GDM1 (cell line): ENCODE measurements around the gene SOX5.

ENCODE experiments used
- DNase-seq: peaks from one replicate; lab custom pipeline; 2025; lab: John Stamatoyannopoulos, UW

Gene SOX5

GRCh38 chr12:23600919-23601318 is 348.6 kb downstream of the SOX5 start:
- DNase-seq: no peak

GRCh38 chr12:23596568-23596967 is 352.9 kb downstream of the SOX5 start:
- DNase-seq: no peak

DNA sequence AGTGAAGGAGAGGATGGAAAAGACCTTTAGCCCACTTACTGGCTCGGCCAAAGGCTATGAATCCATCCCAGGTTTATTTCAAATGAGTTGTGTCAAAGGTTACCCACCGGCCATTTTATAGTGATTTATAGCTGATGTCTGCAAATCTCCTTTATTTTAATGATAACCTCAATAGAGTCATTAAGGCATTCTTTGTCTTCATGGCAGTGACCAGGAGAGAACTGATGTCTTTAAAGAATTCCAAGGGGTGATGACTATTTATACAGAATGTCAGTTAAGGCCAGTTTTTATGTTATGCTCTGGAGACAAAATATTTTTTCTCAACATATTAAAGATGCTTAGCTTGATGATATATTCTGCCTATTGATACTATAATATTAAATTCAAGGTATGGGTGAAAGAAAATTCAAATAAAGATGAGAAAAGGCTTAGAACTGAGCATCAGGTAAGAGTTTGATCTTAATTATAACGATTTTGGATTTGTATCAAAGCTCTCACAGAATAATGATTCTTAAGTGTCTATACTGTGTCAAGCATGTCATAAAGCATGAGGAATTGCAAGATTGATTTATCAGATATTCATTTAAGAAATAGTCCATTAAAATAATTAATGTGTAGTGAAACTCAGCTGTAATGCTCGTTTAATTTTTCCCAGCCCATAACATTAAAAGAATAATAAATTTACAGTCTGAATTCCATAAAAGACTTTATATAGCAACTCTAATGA is 361.5 kb downstream of the SOX5 start:
- no peak for DNase-seq

GRCh38 chr12:23585782-23586163 is 363.7 kb downstream of the SOX5 start:
- DNase-seq: no peak

DNA sequence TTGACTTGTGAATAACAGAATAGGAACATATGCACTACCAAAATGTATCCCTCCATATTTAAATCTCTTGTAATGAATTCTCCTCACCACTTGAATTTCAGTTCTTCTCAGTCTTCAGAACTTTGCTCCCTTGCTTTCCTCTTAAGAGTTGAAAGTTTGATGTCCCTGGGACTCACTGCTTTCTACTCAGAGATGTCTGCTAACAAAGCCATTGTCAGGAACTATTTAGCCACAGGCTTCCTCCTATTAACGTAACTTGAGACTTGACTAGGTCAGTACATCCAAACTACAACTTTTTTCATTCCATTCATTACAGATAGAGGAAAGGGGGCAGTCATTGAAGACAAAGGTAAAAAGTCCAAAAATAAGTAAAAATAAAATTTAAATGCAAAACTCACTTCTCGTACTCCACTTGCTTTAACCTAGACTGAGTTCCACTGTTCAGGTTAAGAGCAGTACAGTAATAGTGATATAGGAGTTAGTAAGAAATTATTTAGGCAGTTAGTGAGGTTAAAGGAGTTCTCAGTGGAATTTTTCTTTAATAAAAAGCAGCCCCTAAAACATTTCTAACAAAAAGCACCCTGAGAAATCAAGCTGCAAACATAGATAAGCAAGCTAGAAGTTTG is 364.2 kb downstream of the SOX5 start:
- DNase-seq: no peak

GRCh38 chr12:23581913-23582312 is 367.6 kb downstream of the SOX5 start:
- DNase-seq: no peak

GRCh38 chr12:23579257-23579656 is 370.2 kb downstream of the SOX5 start:
- no peak for DNase-seq

DNA sequence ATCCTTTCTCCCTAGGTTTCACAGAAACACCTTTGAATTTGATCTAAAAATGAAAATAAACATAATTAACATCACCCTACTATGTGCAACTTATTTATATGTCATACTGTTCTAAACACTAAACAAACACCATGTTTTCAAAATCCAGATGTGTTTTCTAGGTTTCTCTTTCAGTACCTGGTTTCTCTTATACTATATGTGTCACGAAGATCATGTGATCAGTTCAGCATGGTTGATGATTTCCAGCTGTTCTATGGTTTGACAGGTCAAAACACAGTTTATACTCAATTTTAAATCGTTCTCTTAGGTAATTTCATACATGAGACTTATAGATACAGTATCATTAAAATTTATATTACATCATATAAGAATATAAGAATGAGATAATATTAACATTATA is 373.1 kb downstream of the SOX5 start:
- DNase-seq: no peak

- no peak for DNase-seq
These were observed 380.1 kb downstream of the SOX5 start for GRCh38 chr12:23569356-23569755.

DNA sequence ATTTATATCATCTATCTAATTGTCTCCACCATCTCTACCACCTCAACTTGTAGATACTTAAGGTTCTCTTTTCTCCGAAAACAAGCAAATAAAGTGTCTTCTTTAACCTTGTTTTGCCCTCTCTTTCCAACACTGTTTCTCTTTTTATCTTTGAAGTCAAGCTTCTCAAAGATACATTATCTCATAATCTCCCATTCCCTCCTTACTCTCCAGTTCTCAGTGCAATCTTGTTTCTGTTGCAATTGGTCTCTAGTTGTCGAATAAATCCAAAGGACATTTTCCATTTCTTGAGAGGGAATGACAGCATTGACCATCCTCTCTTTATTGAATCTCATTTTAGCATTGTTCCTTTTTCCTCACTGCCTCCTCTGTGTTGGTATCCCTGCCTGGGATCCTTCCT is 383.3 kb downstream of the SOX5 start:
- DNase-seq: no peak

DNA sequence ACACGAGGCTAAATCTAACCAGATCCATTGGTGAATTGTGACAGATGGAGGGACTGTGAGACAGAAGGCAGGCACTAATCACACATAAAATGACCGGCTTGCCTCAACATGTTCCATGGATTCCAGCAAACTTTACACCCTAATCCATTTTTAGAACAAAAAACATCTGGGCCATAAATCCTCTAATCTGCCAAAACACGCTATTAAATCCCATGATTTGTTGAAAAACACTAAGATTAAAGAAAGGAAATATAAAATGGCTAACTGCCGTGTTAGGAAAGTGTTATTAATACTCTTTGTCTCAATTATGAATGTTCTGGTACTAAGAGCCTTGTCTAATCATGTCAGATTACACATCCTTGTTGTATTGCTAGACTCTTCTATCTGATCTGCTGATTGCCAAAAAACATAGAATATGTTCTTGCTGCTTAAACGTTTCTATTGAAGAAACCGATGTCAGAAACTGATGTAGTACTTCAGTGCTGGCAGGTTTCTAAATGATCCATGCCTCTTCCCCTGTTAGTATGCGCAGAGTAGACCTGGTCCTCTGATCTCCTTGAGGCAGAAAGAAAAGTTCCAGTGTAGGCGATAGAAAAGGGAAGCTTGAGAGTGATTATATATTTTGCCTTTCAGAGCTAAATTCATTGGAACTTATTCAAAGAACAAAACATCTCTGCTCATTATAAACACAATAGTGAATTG is 384.9 kb downstream of the SOX5 start:
- no peak for DNase-seq

- no peak for DNase-seq
These were observed 387.8 kb downstream of the SOX5 start for GRCh38 chr12:23561364-23562345.

GRCh38 chr12:23560611-23561010 is 388.9 kb downstream of the SOX5 start:
- no peak for DNase-seq

GRCh38 chr12:23559268-23559753 is 390.2 kb downstream of the SOX5 start:
- no peak for DNase-seq

- DNase-seq: no peak
These were observed 392.8 kb downstream of the SOX5 start for GRCh38 chr12:23556661-23557060.

DNA sequence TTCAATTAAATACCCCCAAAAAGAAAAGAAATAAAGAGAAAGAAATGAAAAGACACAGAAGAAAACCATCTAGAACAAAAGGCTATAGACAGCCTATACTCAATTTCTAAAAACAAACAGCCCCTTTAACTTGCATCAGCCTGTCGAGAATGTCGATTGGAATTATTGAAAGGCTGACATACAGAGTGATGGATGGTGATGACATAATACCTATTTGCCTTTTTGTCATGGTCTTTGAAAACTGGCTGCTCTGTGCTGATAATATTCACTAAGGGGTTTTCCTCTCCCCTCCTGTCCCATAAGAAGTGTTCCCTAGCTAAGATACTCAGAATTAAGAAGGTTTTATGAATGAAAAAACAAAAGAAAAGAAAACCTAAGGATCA is 393.7 kb downstream of the SOX5 start:
- no peak for DNase-seq

DNA sequence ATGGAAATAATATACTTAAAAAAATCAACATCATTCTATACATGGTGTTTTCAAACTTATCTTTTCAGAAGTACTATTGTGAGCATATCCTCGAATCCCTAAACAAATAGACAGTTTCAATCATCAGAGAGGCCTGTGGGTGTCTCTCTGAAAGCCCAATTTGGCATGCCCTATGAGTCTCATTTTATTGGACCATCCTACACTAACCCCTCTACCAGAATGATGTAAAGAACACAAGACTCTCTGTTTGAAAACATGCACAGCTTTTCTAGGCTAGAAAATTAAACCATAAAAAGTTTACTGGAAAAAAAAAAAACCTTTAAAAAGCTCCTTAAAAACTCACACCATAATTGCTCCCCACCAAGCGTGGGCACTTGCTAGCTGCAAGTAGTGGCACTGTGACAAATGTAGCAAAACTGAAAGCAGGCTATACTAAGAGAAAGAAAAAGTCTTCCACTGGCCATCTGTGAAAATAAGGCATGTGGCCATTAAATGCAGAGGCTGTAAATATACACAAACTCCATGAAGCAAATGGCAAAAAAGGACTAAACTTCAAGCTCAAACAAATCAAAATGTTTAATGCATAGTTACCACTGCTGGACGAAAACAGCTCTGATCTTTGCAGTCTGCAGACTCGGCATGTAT is 394.2 kb downstream of the SOX5 start:
- DNase-seq: no peak

DNA sequence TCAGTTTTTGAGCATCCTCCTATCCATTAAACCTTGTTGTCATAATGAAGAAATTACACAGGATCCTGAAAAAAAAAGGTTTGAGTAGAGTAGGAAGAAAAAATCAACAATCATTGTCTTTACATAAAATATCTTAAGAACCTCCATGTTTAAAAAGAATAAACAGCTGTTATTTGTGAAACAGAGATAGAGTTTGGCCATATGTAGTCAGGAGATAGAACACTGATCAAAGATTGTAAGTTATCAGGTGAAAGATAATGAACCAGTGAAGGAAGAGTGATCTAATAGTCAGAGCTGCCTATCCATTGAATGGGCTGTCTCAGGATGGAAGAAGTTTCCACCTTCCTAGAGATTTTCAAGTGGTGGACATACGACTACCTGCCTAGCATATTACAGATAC is 397.1 kb downstream of the SOX5 start:
- no peak for DNase-seq

DNA sequence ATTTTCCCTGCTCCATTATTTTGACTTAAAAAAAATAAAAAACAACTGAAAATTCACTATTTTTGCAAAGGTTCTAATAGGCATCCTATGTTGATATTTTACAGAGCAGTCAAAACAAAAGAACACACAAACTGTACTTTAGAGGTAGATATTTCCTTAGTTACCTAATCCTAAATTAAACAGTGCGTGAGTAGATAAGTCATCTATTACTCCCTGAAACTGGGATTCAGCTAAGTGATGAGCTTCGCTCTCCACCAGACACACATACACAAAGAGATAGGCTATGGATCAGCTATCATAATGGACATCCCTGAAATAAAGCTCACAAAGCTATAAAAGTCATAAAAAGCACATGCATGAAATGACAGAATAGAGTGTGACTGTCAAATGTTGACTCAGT is 398.7 kb downstream of the SOX5 start:
- DNase-seq: no peak

DNA sequence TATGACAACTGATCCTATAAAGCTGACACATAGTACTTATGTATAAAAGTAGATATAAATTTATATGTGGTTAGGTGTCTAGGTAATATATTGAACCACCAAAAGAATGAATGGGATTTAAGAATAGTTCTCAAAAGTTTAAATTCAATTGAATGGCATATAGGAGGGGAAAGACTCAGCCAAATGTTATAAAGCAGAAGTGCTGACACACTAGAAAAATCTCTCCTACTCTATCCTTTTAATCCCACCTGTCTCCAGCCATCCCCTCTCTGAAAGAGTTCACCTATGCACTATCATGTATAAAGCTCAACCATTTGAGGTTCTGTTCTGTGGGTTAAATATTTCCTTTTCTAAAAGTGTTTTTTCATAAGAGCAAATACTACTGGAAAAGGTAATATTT is 400.7 kb downstream of the SOX5 start:
- DNase-seq: no peak

GRCh38 chr12:23546756-23547155 is 402.7 kb downstream of the SOX5 start:
- DNase-seq: no peak

GRCh38 chr12:23543767-23544166 is 405.7 kb downstream of the SOX5 start:
- no peak for DNase-seq
